HS-5 (cell line): ENCODE measurements around the gene ICOS.
"Not testable (repeated sequence)": the region's sequence is repeated elsewhere in the genome, so short reads cannot be mapped to it uniquely, and the experiment has no call there.

Source experiments
- DNase-seq: peaks from one replicate; pipeline ENCODE4 v3.0.0-alpha.2; 2012; ENCODE audit warnings: low read depth

Gene ICOS

DNA sequence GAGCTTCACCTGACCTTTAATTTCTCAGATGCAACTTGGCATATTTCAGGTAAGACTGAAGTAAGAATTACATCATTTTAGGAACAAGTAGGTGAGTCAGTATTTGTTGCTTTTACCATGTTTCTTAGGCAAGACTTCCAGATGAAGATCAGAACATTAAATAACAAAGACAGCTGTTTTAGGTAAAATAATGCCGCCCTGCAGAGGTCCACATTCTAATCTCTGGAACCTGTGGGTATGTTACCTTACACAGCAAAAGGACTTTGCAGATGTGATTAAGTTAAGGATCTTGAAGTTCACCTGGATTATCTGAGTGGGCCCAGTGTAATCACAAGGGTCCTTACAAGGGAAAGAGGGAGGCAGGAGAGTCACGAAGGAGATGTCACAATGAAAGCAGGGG, 39.3 kb downstream of the ICOS start:
- no peak for DNase-seq

DNA sequence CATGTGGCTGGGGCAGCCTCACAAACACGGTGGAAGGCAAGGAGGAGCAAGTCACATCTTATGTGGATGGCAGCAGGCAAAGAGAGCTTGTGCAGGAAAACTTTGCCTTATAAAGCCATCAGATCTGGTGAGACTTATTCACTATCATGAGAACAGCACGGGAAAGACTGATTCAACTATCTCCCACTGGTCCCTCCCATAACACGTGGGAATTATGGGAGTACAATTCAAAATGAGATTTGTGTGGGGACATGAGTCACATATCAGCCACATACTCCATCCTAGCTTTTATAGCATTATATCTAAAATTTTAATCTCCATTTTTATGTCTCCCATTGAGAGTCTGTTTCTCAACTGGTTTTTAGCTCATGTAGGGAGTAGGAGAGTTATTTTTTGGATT, 45.7 kb downstream of the ICOS start:
- no peak for DNase-seq

DNA sequence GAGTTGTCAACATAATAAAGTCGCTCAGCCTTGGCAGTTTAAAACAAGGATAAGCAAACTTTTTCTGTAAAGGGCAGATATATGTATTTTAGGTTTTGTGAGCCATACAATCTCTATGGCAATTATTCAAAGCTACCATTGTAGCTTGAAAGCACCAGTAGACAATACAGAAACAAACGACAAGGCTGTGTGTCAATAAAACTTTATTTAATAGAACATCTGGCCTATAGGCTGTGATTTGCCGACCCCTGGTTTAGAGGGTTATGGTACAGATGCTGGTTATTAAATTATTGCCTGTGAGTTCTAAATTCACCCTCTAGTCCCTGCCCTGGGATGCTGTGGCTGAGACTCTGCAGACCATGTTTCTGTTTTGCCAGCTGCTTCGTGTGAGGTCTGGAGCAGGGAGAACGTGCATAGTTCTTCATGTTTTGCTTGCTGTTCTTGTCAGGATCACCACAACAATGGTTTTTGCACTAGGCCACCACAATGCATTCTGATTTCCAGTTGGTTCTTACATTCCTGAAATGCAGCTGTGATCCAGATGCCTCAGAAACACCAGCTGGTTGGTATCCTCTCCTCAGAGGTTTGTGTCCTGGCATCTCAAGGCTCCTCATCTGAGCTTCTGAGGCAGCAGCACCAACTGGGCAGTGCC, 46.6 kb downstream of the ICOS start:
- no peak for DNase-seq

DNA sequence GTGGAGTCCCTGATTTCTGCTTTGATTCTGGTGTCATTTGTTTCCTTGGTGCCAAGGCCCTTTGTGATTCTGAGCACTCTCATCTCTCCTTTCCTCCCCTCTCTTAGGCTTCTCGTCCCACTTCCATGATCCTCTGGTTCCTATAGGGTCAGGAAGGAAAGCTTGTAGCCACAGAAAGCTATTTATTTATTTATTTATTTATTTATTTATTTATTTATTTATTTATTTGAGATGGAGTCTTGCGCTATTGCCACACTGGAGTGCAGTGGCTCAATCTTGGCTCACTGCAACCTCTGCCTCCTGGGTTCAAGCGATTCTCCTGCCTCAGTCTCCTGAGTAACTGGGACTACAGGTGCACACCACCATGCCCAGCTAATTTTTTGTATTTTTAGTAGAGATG, 49.4 kb downstream of the ICOS start:
- not testable (repeated sequence) for DNase-seq

DNA sequence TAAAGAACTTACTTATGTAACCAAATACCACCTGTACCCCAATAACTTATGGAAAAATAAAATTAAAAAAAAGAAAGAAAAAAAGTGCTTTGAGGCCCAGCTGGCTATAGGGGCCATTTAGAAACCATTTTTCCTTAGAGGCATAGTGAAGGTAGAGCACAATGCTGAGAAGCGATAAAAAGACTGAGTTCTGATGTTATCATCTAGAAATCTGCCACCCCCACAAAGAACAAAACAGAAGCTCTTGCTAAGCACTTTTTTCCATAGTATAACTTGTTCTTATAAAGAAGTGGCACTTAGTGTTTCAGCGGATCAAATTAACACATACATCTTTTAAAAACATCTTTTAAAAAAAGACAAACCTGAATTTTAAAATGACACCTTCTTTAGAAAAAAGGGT, 51.4 kb downstream of the ICOS start:
- no peak for DNase-seq

DNA sequence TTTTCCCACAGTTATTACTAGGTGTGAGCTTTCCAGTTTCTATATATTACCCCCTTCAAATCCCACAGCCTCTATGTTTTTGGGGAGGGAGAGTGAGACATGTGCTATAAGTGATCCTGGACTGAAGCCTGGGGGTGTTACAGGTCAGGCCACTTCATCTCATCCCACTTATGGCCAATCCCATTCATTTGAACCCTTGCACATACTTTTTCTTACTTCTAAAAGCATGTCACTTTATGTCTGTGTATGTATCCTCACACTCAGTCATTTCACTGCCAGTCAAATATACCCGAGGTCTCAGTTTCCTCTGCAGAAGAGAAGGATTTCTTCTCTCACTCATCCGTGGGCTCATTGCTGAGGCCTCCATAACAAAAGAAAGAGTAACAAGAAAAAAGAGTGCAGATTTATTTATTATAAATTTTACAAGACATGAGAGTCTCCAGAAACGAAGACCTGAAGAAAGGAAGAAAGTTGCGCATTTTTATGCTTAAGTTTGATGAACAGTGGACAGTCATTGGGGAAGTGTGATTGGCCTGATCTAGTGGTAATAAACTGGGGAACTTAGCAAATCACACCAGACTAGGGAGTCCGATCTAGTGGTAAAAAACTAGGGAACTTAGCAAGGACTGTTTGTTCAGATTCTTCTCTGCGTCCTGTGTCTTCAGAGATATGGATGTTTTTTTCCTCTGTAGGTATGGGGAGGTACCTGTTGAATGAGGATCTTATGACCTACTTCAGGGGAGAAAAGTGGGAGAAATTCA, 52.1 kb downstream of the ICOS start:
- DNase-seq: no peak

DNA sequence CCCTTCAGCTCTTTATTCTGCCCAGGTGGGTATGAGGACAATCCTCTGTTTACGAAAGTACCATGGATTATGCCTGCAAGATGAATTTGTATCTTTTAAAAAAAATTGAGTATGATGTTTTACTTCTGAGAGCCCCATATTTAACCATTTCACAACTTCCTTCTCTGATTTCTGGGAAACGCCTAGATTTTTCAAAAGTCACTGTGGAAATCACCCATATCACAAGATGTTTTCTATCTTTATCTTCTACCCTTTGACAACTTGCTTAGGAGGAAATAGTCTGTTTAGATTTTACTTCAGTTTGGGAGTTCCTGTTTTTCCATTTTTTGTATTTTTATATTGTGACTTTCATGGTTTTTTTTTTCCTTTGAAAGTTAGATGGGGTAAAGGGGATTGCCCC, 53.0 kb downstream of the ICOS start:
- DNase-seq: no peak

DNA sequence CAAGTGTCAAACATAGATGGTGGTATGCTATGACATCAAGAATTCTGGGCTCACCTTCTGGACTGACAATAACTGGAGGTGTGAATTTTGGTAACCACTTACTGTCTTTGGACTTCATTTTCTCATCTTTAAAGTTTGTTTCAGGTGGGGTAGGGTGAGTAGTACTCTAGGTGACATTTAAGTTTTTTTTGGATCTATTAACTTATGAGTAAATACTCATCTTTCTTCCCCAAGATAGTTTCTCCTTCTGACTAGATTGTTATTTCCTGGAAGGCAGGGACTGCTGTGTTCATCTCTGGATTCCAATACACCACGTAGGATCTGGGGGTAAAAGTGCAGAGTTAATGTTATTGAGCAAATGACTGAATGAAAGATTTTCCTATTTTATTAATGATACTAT, 55.9 kb downstream of the ICOS start:
- DNase-seq: no peak

DNA sequence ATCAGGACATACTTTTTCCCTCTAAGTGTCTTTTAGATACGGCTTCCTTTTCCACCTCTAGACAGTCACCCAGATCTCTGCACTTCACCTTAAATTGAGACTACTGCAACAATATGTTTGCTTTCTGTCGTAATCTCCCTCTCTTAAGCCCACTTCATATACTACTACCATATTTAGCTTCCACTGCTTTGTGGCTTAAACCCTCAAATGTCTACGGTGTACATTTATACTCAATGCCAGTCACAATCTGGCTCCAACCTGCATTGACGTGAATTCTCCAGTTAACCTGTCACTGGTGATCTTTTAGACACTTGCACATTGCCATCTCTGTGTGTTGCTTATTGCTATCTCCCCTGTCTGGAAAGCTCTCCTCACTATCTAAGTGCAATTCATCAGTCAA, 56.4 kb downstream of the ICOS start:
- DNase-seq: no peak

DNA sequence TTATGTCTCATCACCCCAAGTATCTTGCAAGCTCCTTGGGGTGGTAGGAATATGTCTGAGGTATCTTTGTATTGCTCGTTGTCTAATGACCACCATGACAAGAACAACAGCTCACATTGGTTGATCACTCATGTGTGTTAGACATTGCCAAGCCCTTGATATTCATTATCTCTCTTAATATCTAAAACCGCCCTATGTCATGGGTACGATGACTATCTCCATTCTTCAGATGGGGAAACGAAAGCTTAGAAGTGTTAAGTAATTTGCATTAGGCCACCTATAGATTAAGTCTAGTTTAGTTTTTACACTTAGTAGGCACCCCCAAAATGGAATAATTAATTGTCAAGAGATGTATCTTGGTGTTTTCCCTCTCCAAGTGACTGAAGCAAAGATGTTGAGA, 57.0 kb downstream of the ICOS start:
- DNase-seq: no peak

DNA sequence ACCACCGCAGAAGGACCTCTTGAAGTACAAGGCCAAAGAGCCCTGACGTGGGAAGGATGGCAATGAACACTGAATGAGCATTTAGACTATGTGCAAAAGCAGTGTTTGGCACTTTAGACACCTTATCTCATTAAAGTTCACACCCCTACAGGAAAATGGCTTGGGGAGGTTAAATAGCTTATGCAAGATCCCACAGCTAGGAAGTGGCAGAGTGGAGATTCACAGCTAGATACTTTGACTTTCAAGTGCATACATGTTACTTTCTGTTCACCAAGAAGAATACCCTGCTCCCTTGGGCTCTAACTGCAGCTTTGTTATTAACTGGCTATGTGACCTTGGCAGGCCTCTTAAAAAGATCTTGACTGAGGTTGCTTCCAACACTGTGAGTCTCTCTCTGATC, 58.2 kb downstream of the ICOS start:
- no peak for DNase-seq

DNA sequence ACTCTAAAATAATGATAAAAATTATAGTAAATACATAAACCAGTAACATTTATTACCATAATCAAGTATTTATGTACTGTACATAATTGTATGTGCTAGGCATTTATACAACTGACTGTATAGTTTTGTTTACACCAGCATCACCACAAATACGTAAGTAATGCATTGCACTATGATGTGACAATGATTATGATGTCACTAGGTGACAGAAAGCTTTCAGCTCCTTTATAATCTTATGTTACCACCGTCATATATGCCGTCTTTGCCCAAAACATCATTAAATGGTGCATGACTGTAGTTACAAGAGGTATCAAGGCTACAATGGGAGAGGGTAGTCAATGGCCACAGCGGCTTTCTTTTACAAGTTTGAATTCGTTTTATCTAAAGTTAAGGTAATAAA, 60.1 kb downstream of the ICOS start:
- no peak for DNase-seq

DNA sequence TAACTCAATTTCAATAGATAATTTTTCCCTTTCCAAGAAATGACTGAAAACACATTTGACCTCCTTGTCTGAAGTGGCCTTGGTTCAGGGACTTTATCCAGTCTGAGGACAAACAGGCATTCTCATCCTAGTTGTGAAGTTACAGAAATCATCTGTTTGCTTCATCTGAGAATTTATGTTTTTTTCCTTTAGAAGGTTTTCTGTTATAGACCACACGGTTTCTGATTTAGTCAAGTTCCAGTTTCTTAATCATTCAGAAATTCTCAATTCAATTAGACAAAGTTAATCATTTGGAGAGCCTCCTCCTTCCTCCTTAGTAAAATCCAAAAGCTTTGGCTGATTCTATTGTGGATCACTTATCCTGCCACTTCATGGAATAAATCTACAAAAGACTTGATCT, 60.9 kb downstream of the ICOS start:
- no peak for DNase-seq

DNA sequence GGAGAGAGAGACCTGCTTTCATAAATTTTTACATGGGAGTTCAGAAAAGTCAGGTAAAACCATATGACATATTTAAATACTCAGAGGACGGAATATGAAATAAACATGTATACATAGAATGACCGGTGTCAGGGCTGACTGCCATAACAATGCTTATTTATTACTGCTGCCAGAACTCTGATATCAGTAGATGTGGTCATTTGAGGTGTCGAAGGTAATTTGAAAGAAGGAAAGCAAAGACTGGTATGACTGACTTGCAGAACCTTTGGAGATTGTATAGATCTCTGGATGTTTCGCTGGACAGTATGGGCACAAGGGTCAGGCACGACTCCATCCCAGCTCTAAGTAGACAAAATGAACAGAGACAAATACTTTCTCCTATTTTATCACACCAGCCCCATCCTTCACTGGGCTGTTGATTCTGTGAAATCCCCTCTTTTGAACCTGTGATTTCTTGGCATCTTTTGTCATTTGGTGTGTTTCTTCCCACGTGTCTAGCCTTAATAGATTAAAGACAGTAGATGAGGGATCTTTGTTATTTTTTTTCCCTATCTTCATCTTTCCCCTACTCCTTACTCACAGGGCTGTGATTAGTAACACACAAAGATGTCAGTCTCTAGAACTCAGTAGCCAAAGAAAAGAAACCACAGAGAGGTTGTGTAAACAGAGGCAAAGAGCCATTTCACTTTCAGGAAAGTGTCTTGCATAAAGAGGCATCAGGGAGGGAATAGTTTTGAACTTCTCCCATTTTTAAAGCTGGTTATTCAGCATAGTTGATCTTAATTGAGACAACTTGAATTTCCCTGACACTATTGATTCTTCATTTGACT, 61.6 kb downstream of the ICOS start:
- DNase-seq: no peak

DNA sequence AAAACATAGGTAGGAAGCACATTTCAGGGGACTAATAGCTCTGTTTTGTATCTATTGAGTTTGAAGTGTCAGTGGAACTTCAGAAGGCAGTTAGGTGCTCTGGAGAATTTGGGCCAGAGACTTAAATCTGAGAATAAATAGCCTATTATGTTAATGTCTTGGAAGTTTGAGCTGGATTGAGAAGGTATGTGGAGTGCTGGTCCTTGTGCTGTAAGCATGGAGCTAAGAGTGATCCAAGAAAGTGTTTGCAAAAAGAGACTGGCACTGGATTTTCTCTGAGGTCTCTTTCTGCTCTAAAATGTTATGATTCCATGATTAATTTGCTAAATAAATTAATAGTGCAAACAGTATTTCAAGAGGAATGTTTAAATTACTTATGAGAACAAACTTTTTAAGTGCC, 63.3 kb downstream of the ICOS start:
- no peak for DNase-seq

DNA sequence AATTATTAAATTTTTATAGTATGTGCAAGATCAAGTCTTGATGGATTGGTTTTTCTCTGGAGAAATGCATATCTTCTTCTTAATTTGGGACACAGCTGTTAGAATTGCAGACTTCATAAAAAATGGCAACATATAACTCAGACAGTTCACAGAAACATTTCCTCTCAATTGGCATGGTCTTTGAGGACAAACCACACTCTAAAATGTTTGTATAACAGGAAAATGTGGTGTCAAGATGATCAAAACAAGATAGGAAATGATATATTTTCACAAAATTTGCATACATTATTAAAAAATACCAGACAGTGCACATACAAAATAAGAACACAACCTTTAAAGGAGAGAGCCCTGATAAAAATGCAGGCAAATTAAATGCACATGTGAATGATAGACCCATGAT, 63.9 kb downstream of the ICOS start:
- DNase-seq: no peak

DNA sequence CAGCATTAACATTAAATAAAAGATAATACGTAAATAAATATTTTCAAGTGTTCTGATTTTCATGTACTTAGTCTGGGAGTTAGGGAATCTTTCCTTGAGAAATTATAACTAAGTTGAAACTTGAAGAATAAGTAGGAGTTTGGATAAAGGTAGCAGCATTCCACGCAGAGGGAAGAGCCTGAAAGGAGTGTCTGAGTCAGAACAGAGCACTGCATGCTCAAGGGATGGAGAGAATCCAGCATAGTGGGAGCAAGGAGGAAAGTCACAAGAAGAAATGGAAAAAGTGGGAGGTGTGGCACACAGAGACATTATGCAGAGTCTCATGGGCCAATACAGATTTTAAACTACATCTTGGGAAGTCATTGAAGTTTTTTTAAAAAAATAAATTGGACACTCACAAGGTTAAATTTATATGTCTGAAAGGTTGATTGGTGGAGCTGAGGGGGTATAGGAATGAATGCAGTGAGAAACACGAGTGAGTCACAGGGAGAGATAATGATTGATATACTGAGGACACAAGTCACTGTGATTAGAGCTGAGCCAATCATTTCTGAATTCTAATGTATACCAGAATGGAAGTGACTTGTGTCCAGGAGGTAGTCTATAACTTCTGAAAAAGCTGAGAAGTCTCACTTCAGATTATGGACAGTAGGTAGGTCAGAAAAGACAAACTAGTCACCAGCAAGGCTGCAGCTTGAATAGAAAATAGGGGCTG, 66.9 kb downstream of the ICOS start:
- DNase-seq: no peak

DNA sequence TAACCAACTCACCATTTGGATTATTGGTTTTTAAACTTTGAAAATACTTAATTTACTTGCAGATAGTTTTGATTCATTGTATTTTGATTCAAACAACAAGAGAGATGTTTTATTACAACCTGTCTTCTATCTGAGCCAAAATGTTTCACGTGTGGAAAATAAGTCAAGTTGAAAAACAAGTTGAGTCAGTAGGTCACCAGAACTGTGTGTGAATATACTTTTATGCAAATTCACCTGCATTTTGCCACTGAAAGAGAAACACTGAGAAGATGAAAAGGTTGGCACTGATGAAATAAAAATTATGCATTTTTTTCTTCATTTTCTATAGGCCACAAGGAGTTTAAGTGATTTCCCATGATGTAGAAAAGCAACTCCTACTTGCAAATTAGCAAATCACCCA, 68.3 kb downstream of the ICOS start:
- DNase-seq: no peak

DNA sequence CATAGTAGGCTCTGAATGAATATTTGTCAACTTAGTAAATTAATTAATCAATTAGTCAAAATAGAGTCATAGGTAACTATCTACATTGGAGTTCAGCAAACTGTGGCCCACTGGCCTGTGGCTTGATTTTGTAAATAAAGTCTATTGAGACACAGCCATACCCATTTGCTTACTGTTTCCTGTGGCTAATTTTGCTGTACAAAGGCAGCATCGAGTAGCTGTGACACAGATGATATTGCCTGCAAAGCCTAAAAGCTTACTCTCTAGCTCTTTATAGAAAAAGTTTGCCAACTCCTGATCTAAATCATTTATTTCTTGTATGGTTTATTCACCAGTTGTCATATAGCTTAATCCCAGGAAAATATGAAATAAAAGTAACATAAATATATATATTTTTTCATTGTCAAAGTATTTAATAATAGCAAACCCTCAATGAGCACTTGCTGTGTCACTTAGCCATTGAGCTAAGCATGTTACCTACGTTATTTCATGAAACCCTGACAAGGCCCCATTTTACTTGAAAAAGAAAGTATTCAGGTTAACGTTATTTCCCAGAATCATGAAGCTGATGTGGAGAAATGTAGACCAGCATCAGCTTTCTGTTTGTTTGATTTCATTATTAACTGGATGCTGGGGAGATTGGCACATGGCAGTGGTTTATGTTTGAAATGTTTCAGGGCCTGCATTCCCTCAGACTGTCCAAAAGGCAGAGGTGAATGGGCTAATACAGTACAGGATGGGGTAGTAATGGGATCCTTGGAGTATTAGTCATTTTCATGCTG, 69.6 kb downstream of the ICOS start:
- no peak for DNase-seq

DNA sequence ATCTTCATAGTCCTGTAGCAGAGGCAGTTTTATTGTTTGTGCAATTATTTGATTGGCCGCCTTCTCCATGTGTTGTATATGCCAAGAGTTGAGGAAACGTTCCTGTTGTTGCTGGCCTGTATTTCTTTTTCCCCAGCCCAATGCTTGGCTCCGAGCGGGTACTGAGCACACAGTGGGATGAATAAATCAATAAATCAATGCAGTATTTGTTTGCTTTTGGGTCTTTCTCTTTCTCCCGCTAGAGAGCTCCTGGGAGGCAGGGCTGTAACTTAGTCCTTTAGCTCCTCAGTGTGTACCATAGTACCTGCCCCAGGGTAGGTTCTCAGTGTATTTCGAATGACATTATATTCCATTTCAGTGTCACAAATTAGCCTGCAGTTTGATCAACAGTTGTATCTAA, 71.8 kb downstream of the ICOS start:
- DNase-seq: no peak

DNA sequence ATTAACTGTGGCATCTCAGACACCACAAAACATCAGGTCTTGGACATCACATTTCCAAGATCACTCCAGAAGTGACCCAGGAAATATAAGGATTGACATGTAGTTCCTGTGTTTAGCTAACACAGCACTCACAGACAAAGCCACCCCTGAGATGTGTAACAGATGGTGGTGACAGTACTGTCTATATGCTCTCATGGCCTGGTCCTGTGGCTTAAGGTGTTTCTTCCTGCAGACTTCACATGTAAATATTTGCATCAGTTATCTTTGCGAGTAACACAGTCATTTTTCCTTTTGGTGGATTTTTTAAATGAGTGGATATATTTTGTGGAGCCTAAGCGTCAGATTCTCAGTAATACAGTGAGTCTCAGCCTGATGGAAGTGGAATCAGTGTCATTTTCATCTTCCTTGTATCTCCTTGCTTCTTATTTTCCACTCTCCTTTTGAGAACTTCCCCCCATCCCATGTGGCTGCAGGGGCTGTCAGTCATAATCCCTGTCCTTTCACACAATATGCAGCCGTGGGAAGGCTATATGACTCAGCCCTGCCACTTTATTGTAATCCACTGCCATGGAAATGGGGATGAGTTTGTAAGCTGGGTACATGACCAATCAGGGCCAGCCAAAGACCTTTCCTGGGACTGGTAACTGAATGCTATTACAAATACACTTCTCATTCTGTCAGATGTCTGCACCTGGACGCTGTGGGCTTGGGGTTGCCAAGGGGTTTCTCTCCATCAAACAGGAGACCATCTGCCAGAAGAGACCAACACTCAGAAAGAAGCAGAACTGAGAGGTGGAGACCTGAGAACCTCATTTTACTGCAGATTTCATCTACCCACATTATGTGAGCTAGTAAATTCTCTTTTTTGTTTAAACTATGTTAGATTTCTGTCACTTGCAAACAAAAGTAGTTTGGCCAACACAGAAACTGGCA, 74.3 kb downstream of the ICOS start:
- DNase-seq: no peak
